Endothelial cell of hepatic sinusoid (primary cell): ENCODE measurements around the gene CPNE4.
"Not testable (repeated sequence)": the region's sequence is repeated elsewhere in the genome, so short reads cannot be mapped to it uniquely, and the experiment has no call there.

Experiments used
- in situ Hi-C: cut with HindIII; loops from 2 replicates; pipeline ENCODE4 v1.10.0; 2017; ENCODE audit warnings: low sequenced_read_pairs

CPNE4 gene

DNA sequence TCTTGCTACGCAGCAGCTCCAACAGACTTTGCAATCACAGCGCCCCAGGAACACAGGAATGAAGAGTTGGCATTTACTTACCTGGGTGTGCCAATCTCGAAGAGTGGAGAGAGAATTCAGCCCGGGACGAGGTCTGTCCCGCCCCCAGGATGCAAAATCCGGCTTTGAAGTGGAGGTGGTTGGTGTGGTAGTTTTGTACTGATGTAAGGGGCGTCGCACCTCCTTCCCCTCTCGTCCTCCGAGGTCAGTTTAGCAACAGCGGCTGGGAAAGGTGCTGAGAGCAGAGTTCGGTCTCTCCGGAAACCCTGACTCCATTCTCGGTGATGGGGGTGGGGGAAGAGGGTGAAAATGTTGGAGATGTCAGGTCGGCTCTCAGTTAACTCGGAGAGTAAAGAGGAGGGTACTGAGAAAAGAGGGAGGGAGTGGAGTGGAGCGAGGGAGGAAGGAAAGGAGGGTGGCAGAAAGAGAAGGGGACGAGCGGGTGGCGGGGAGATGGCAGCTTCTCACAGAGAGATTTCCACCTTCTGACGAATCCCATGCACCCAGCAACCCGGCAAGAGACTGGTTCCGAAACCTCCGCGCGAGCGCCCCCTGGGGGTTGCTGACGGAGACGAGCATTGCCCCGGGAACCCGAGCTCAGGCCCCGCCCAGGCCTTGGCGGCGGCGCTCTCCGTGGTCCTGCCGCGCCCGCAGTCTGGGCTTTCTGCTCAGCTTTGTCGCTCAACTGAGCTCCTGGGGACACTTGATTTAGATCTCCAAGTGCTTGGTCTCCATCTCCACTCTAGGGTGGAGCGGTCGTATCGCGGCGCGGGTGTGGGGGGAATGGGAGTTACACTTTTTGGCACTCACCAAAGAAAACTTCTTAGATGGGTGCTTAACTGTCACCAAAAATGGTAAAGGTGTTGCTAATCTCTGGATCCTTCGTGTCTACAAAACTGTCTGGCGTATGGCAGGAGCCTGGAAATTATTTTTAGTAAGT is at the start of gene CPNE4:
CPNE4 (minus strand) TSS at position 529 of the 979 bp plus-strand sequence.
- in situ Hi-C loops: no loop called here

DNA sequence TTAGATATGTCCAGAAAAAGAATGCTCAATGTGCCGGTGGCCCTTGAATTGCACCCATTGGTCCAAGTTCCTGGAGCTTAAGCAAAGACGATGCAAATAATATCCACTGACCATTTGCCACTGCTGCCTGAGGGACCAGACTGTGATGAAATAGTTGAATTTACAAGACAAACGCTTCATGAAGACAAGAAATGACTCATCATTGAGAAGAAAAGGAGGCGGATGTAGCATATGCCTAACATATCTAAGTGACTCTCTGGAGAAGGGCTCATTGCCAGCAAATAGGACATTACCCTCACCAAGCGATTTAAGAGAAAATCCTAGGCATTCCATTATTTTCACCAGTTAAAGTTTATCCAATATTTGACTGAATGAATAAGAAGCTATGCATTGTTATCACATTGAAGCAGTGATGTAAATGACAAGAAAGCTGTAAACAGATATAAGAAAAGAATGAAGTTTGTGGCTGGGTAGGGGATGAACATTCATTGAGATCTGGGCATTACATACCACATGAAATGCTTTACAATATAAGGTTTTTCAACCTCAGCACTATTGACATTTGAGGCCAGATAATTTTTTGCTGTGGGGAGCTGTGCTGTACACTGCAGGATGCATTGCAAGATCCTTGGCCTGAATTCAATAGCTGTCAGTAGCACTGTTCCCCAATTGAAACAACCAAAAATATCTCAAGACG is 48.9 kb upstream of the CPNE4 start:
- in situ Hi-C loops: no loop called here

DNA sequence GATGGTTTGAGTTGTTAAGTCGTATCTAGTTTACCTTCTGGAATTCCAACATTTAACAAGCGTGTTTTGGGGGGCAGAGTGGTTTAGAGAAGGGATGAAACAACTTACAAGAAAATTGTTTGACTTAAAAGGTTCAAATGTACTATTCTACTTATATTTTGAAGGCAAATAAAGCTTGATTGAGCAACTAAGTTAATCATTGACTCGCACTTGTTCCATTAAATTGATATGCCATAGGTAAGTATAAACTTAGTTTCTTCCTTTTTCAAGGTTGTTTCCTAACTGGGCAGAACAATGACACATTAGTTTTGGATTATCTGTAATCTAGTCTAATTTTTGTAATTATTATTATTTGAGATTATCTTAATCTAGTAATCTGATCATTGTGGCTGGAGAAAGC is 48.3 kb upstream of the CPNE4 start:
- in situ Hi-C loops: no loop called here

DNA sequence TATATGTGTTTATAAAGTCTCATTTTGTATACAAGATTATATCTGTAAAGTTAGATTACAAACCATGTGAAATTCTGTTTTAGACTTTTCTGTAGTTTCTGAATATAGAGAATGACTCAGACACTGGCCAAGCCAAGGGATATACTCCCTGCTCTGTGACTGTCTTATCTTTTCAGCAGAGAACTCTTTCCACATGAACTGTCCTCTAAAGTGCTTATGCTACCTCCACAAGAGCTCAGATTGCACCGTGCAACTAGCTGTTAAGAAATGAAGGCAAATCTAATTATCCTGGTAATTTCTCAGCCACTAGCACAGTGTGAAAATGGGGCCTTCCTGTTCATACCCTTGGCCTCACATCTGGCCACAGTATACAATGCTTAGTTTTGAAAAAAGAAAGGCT is 44.3 kb upstream of the CPNE4 start:
- in situ Hi-C loops: loop anchor here (5.0 kb wide), 1 partner anchor 38 kb away; no protein-coding TSS in a partner anchor

DNA sequence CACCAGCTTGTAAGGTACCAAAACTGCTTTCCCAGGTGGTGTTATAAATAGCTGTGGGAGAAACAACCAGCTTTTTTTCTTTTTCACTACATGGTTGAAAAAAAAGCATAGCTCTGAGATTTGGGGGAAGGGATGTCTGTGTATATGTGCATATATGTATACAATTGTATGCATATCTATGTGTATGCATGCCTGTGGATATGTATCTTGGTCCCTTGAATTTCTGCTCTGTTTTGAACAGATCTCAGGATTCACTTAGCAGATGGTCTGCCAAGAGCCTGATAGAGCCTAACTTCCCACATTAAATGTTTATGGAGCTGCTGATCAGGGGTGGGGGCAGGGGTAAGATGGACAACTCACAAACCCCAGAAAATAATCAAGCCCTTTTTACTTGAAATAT is 39.0 kb upstream of the CPNE4 start:
- in situ Hi-C loops: no loop called here

DNA sequence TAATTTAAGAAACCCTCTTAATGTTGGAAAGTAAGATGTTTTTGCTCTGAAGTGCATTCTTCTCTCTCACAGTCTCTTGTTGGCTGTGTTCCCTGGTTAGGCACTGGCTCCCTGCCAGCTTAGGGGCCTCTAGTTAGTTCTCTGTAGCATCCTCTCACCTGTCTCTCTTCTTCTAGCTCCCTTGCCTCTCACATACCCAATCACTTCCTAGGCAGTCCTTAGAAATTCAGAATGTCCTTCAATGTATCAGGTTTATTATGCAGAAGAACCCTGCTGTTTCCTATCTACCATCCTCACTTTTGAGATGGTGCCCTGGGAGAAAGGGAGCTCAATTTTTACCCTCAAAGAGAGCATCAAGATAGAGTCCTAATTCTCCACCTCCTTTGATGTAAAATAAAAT is 36.2 kb upstream of the CPNE4 start:
- in situ Hi-C loops: no loop called here

DNA sequence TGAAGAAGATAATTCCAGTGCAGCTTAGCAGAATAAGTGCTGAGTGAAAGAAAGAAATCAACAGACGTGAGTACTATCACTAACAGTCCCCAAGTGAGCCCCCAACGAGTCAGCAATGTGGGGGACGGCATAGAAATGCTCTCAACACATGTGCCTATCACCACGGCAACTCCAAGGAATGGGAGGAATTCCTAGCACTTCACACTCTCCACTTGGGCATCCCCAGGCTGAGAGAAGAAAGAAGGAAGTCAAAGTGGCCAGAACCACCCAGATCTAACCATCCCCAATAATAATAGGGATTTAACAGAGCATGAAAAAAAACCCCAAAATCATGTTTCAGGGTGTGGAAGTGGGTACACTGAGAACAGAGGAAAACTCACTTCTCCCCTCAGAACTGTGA is 29.3 kb upstream of the CPNE4 start:
- in situ Hi-C loops: no loop called here

DNA sequence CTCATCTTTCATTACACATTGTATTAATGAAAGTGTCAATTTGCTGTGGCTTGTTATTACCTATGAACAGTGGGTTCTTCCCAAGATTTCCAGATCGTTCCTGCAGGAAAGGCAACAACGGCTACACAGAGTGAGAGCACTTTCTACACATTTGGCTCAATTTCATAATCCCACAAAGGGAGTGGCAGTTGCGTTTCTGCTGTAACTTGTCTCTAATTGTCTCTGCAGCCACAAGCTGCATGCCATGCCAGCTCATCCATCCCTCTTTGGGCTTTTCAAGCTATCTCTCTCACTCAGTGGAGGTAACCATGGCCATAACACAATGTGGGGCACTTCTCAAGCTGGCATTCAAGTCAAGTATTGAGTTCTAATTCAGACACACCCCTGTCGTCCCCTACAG is 27.7 kb upstream of the CPNE4 start:
- in situ Hi-C loops: no loop called here

DNA sequence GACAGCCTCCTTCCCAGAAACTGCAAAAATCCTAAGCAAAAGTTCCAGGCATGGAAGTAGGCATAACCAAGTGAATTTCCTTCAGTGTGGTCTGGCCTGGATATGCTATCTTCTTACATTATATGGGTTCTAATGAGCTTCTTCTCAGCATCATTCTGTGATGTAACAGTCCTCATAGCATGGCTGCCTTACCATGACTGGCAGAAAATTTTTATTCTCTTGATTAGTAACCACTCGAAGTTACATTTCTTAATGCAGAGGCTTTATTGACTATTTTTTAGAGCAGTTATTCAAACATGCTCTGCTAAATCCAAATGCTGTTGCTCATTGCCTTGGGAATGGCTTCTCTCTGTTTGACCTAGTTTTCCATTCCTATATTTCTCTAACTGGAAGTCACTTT is 21.1 kb upstream of the CPNE4 start:
- in situ Hi-C loops: no loop called here

DNA sequence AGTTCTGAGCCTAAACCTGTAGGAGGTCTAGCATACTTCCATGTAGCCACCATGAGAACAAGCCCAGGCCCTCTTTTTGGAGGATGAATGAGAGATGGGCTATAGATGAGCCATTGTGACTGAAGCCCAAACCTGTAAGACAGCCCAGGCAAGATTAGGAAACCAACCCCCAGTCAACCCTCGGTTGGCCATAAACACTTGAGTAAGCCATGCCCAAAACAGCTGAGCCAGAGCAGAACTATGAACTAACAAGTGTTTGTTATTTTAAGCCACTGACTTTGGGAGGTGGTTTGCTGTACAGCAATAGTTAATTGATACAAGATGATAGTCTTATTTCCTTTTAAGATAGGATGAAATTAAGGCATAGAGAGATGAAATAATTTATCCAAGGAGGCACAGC is 12.4 kb upstream of the CPNE4 start:
- in situ Hi-C loops: no loop called here

DNA sequence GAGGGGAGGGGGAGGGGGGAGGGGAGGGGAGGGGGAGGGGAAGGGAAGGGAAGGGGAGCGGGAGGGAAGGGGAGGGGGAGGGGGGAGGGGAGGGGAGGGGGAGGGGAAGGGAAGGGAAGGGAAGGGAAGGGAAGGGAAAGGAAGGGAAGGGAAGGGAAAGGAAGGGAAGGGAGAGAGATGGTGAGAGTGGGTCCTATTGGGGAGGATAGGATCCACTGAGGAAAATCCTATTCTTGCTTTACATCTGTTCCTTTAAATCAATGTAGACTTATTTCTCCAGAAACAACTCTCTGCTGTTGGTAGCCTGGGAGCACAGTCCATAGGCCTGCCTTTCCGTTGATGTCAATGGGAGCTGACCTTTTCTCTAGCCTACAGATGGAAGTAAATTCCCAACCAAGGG is 10.1 kb upstream of the CPNE4 start:
- in situ Hi-C loops: not testable (repeated sequence)

DNA sequence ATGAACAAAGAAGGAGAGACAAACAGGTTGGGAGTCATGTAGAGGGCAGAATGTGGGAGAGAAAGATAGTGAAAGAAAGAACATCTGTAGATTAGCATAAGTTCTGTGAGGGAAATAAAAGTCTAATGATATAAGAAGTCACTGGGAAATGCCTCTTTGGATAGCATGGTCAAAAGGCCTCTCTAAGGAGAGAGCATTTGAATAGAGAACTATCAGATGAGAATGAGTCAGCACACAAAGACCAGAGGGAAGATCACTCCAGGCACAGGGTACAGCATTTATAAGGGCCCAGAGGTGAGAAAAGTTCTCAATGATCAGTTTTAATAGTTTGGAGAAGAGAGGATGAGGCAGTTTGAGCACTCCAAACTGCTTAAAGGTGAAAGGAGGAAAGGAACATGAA is 7.9 kb upstream of the CPNE4 start:
- in situ Hi-C loops: no loop called here

DNA sequence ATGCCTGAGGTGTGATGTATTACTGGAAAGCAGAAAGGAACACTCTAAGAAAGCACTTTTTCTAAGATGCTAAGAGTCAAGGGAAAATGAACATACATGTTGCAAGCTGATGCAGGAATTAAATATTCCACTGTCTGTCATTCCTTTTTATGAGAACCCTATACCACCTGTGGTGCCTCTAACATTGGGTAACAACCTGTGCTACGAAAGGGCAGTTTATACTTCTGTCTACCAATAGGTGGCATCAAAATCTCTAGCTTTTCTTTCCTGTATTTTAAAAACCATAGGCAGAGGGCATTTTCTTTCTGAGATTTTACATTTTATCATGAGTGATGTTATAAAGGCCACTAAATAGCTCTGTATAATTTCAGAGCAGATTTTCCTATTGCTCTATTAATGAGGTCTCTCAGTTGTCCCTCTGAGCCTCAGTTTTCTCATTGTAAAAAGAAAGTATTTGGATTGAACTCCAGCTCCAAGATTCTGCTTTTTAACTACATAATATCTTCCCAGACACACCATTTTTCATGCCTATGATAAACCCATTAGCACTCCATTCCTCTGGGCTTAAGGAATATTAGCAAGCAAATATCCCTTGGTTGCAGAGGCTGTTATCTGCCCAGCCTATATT is 3.5 kb upstream of the CPNE4 start:
- in situ Hi-C loops: no loop called here

DNA sequence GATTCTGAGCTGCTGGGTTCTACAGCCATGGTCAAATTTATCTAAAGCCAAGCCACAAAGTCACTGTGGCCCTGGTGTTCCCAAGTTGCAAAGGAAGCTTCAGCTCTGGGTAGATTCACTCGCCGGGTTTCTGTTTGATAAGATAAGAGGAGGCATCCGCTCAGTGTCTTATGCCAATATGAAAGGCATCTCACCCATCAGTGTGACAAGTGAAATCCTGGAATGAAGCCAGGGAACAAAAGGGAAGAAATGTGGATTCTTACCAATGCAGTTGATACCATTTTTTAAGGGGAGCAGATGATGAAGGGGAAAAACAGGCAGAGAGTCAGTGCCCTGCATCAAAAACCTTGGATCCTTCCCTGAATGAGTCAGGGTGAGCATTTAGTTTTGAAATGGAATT is 2.8 kb upstream of the CPNE4 start:
- in situ Hi-C loops: no loop called here

DNA sequence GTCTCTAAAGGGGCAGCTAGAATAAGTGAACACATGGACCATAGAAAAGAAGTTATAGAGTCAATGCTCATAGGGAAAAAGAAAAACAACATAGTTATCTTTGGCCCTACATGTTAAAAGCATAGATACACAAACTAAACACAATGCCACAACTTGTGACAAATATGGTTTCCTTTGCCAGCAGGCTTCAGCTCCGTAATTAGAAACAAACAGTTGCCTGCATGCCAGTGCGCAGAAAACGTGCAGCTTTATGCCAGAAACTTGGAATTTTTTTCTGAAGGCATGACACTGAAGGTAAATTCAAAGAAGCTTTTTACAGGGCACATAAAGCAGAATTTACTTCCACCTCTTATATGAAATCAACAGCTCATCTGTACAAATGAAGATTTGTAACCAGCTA is 2.2 kb upstream of the CPNE4 start:
- in situ Hi-C loops: no loop called here

DNA sequence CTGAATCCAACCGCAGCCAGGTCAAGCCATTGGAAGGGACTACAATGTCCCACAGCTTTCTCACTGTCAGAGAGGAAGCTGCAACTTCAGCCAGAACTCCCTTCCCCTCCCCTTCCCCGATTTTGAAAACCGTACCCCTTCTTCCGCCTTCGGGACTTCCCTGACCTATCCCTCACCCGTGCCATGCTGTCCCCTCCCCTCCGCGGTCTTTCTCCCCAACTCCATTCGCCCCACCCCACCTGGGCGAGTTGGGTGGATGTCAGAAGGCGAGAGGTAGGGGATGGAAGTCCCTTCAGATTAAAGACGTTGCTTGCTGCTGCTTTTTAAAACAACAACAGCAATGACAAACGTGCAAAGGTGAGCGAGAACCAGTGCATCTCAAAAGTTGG is 723 bp downstream of the CPNE4 start:
- in situ Hi-C loops: no loop called here

DNA sequence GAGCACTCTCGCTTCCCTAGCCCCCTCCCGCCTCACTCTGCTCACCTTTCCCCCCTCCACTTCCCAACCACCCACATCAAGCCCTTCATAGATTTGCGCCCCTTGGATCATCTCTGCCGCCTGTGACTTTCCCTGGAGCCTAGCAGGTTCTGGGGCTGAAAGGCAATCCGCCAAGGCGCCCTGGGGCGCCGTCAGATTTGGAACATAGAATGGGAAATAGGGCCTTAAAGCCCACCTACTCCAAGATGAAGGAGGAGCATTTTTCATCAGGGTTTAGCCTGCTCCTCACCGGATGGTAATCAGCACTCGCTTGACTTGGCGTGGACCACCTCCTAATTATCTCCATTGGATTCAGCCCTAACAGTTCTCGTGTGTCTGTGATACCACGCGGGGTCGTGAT is 1.3 kb downstream of the CPNE4 start:
- in situ Hi-C loops: no loop called here

DNA sequence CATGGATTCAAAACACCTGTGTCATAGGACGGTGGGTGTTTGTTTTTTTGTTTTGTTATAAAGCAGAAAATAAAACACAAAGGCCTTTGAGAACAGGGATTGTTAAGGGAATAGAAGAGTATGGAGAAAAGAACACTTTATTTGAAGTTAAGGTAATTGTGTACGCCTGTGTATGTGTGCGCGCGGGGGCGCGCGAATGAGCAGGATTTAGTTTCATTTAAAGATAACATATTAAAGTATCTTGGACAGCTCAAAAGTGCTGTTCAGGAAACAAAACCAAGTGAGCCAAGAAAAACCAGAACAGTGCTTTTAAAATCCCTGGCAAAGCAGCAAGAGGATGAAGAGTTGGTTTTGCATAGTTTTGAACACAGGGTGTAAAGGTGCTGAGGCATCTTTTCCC is 1.9 kb downstream of the CPNE4 start:
- in situ Hi-C loops: no loop called here

DNA sequence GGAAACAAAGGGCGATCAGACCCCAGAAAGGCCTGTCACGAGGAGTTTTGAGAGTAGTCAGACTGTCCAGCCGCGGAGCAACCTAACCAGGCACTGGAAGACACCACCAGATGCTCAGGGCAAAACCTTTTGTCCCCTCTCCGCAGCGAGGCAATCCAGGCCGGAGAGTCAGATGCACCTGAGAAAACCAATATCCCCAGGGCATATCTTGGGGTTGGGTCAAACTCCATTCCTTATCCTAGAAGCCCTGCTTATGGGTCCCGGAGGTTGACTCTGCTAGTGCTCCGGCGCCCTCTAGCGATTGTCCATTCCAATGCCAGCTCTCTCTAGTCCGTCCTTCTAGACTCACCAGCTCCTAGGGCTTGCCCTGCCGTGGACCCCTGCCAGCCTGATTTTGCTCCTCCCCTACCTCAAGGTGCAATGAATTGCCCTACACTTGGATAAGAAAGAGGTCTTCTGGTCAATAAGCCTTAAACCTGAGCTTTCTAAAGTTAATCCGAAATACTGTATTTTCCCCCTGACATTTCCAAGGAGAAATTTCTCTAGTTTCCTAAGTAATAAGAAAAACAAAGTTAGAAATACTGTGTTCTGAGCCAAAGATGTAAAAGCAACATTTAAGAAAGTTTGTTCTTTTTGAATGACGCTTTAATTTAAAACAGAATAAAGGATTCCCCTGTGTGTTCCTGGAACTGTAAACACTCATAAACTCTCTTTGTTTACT is 5.5 kb downstream of the CPNE4 start:
- in situ Hi-C loops: no loop called here

DNA sequence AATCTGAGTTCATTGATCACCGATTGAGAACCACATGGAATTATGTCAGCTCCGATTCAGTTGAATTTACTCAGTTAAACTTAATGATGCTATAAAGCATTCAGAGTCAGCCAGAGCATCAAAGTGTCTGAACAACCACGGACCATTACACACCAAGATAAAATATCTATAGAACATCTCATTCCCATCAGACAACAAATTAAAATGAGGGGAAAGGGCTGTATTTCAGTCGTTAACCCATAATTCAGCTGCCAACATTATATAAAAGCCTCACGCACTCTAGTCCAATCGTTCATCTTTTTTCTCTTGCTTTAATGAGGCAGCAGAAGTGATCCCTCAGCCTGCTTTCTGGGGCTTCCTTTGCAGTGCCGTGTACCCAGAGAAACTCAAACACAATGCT is 11.9 kb downstream of the CPNE4 start:
- in situ Hi-C loops: no loop called here

DNA sequence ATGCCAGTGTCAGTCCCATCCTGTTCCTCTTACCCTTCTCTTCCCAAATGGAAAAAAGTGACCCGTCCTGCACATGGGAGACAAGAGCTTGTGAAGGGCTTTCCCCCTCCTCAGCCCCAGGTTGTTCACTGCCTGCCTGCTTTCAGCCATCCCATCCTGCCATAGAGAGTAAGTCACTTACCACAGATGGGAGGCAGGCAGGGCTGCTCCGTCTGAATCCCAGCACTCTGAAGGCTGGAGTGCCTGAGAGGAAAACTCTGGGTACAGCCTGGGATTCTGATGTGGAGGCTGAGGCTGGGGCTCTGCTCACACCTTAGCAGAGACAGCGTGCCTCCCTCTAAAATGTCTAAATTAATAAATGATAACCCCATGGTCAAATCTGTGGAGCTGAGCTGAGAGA is 14.8 kb downstream of the CPNE4 start:
- in situ Hi-C loops: no loop called here
